Measurements from ENCODE around the gene TBC1D32. TPM values are rescaled to one million over a fixed set of nuclear protein-coding genes. Genes with fewer than 3 reads are reported as not detected.
"Not testable (repeated sequence)": the region's sequence is repeated elsewhere in the genome, so short reads cannot be mapped to it uniquely, and the experiment has no call there.

Gene TBC1D32
- polyA plus RNA-seq, 3 donors: 10.1 to 15.9 (median 15.1) TPM

DNA sequence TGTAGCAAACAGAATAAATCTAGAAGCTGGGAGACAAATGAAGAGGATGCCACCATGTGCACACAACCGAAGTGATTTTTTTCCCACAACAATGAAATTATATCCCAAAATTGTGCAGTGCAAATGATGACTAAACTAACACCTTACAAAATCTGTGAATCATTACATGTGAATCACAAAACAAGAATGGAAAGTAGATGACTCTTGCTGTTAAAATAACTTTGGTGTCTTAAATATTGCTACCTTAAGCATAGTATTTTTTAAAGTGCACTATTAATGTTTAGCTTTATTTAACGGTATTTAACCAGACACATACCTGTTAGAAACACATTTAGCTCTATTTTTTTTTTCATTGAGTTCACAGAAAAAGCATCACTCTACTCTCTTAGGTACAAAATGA, 190.8 kb downstream of the TBC1D32 start:
- DNase-seq: no peak

DNA sequence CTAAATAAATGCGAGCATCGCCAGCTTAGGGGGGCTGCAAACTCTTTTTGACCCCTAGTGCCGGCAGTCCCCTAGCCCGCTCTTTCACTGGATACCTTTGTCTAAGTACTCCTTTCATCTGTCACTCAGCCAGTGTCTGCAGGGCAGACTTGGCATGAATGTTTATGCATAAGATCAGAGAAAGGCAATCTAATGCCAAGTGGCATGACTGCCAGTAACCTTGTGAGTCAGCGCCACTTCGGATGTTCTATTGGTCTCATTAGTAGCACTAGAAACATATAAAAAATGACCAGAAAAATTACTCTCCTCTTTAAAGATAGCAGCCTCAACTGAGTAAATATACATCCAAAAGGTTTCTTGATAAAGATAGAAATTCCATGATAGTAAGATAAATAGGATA, 192.2 kb downstream of the TBC1D32 start:
- no peak for DNase-seq

DNA sequence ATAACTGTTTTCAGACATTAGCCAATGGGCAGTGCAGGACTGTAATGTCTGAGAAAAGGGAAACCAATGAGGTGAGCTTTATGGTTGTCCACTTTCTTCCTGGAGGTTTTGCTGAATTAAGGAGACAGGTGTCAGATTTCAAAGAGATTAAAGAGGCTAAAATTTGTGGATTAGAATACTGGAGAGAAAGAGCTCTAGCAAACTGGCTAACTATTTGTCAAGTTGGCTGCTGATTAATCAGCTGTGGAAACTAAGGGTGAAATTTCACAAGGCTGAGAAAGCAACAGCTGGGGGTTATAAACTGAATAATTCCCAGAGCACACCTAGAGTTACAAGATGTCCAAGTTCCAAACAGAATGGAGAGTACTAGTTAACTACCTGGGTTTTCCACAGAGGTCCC, 198.9 kb downstream of the TBC1D32 start:
- no peak for DNase-seq

DNA sequence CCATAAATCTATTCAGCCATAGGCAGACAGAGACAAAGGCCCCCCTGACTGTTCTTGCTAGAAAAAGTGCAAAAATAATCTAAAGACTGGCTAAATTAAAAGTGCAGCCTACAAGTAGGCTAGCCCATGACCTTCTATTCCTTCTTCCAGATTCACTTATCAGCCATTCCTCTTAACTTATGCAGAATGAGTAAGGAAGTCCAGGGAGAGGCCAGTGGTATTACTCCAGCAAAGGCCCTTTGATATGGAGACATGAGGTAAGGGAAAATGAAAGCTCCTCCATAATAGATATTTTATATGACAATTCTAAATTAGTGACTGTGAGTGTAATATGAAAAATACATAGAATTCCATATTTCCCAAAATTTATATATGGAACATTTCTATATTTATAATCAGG, 199.4 kb downstream of the TBC1D32 start:
- DNase-seq: no peak

DNA sequence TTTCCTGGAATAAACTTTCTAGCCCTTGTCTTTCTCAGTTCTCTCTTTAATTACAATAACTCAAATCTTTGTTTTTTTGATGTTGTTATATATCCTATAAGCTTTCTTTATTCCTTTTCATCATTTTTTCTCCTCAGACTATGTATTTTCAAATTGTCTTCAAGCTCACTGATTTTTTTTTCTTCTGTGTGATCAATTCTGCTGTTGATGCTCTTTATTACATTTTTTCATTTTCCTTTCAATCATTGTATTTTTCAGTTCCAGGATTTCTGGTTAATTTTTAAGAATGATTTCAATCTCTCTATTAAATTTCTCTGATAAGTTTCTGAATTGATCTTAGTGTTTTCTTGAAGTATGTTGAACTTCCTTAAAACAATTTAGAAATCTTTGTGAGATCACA, 209.7 kb downstream of the TBC1D32 start:
- no peak for DNase-seq

DNA sequence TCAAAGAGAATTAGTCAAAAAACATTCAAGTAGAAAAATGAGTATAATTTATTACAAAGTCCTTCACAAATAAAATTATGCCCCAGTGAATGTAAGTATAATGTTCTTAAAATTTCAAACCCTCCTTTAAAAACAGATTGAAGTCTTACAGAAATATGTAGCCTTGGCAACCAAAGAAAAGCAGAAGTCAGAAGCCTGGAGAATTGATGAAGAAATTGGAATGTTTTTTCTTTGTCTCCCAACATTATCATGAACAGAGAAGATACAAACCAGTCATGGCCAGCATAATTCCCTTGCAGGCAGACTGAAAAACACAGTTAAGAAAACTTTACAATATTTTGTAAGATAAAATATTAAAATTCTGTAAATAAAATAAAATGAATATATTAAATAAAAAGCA, 221.9 kb downstream of the TBC1D32 start:
- DNase-seq: no peak

DNA sequence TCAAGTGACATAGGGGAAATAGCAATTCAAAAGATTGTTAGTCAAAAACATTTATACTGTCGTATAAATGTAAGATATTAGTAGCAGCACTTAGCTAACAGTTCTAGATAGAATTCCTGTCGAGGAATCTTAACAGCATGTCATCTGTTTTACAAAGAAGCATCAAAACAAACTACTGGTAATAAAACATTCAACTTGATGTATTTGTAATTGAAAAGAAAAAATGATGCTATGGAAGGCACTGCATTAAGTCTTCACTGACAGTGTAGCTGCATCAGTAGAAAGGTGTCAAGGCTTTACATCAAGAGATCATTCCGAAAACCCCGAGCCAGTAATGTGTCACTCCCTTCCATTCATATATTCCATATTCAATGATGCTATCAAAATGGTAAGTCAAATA, 223.5 kb downstream of the TBC1D32 start:
- no peak for DNase-seq

DNA sequence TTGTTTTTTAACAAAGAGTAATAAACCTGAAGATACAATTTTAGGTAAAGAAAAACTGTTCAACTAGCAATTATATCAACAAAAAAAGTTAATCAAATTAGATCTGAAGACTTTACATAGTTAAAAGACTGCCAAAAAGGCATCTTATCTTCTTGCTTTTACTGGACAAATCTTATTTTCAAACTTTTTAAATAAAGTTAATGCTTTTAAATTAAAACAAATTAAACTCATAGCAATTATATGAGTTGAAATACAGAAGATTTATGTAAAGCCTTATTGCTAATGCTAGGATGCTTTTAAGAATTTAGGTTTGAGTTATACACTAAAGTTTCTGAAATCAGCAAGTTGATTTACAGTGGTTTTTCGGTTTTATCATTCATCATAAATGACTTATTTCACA, 227.3 kb downstream of the TBC1D32 start:
- no peak for DNase-seq

DNA sequence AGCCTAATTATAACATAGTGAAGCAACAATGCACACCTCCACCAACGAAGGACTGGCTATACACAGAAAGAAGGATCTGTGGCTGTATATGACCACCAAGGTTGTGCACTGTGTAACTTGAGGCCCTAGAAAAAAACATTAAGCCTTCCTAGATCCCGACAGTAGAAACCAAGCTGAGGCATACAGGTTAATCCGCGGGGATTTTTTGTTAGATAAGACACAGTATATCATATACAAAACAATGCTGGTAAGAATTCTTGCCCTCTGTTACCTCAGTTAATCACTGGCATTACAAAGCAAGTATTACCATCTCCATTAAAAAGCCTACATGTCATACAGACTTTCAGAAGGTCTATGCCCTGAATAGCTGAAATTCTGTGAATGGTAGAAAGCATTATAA, 228.8 kb downstream of the TBC1D32 start:
- DNase-seq: no peak

DNA sequence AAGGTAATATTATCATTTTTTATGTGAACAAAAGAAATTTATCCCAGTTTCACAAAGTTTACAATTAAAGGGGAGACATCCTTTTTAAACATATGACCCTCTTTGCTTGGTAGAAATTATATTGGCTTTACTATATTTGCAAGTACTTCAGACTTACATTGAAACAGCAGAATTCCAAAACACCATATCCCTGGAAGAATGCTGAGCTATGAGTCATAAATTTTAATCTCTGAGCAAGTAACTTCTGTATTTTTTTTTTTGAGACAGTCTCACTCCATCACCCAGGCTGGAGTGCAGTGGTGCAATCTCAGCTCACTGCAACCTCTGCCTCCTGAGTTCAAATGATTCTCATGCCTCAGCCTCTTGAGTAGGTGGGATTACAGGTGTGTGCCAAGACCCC, 240.4 kb downstream of the TBC1D32 start:
- no peak for DNase-seq

DNA sequence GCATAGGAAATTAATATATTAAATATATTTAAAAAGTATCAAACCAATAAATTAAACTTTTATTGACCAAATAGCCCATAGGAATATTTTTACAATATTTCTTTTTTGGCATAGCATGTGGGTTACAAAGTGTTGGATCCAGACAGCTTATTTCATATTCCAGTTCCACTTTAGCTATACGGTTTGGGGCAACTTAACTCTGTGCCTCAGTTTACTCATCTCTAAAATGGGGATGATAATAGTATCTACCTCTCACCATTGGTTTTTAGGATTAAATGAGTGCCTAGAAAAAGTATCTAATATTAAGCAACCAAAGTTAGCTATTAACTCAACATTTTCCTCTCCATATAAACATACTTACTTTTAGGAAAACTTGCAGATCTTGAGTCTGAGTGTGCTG, 243.8 kb downstream of the TBC1D32 start:
- no peak for DNase-seq

DNA sequence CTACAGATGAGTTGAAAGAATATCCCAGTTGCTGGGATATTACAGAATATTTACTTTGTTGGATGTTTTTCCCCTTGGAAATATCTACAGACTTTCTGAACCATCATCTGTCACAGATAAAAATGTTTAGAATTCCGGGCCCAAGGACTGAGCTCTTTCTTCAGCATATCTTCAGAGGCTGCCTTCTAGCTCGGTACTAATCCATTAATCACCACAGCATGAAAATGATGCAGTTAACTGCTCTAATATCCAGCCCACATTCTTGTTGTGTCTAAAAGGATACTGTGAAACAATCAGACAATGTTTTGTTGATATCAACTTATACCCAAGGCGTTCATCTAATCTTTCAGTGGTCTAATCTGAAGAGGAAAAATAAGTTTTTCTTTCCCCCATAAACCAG, 247.4 kb downstream of the TBC1D32 start:
- DNase-seq: no peak

DNA sequence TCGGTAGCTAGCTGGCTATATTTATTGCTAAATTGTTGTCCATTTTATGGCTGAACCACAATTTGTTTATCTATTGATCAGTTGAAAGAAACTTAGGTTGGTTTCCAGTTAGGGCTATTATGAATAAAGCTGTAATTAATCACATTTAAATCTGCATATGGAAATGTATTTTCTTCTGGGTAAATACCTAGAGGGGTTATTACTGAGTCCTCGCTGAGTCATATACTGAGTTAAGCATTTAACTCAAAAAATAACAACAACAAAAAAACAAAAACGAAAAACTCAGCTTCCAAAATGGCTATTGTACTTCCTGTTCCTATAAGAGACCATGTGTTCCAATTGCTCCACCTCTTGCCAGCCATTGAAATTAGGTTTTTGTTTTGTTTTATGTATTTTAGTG, 258.2 kb downstream of the TBC1D32 start:
- DNase-seq: no peak

DNA sequence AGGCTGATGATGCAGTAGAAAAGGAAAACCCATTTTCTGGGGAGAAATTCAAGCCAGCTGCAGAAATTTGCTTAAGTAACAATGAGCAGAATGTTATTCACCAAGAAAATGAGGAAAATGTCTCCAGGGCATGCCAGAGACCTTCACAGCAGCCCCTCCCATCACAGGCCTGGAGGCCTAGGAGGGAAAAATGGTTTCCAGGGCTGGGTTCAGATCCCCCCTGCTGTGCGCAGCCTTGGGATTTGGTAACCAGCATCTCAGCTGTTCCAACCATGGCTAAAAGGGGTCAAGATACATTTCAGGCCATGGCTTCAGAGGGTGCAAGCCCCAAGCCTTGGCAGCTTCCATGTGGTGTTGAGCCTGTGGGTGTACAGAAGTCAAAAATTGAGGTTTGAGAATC, 265.5 kb downstream of the TBC1D32 start:
- not testable (repeated sequence) for DNase-seq

DNA sequence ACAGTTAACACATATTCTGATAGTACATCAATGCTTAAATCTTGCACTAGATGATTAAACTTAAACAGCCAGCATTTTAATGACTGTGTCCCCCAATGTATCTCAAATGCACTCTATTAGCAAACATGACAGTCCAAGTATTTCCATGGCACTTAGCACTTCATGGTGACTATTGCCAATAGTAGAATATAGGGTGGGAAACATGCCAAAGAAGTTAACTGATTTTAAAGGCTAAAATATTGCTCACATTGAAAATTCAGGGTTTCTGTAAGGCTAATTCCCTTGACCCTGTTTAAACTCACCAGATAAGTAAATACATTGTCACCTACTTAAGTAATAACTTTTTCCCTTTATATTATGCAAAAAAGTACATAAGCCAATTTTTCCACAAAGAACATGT, 266.9 kb downstream of the TBC1D32 start:
- no peak for DNase-seq

DNA sequence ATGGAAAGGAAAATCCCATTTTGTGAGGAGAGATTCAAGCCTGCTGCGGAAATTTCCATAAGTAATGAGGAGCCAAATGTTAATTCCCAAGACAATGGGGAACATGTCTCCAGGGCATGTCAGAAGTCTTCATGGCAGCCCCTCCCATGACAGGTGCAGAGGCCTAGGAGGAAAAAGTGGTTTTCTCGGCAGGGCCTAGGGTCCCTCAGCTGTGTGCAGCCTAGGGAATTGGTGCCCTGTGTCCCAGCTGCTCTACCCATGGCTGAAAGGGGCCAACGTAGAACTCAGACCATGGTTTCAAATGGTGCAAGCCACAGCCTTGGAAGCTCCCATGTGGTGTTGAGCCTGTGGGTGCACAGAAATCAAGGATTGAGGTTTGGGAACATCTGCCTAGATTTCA, 269.9 kb downstream of the TBC1D32 start:
- DNase-seq: no peak

DNA sequence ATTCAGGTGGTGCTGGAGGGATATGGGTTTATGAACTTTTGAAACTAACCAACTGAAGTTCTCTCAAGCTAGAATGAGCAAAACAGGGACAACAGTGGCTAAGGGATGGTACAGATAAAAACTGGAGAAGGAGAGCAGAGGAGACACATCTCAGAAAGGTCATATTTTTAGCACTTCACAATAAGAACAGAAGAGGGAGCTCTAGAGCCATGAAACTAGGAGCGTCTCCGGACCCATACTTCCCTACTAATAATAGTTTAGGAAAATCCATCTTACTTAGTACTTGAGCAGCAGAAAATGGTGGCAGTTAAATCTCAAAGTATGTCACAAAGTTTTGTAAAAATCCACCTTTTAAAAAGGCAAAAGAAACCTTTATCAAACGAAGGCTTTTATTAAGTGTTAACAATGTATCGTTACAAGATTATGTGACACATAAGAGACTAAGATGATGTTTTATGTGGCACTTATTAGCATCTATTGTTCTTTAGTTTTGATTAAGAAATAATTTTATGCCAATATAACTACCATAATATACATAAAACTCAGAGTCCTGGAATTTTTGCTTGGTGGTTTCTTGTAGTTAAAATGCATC, 278.6 kb downstream of the TBC1D32 start:
- peak; percentile 35 for DNase-seq

DNA sequence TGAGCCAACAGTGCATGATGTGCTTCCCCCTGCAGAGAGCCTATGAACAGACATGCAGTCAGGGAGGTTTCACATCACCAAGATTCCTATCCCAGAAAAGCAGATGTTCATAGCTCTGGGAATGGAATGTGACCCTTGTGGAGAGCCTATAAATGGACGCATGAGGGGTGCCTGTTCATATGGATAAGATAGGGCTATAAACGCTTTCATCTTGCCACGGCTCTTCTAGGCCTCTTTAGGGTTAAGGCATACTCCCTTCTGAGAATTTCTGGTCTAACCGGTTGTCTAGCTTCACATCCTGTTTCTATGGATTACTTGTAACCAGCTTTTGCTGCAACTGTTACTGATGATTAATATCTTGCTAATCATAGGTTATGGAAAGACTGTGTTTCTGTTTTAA, 285.7 kb downstream of the TBC1D32 start:
- DNase-seq: not testable (repeated sequence)

DNA sequence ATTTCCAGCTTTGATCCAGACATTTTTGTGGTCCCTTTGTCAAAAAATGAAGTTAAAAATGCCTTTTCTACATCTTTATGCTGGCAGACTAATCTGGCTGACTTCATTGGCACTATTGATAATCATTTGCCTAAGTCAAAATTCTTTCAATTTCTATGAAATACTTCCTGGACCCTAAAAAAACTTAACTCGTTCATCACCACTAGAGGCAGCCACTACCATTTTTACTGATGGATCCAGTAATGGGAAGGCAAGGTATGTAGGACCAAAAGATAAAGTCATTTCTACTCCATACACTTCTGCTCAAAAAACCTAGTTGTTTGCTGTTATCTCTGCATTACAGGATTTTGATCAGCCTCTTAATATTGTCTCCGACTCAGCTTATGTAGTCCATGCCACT, 289.4 kb downstream of the TBC1D32 start:
- not testable (repeated sequence) for DNase-seq

DNA sequence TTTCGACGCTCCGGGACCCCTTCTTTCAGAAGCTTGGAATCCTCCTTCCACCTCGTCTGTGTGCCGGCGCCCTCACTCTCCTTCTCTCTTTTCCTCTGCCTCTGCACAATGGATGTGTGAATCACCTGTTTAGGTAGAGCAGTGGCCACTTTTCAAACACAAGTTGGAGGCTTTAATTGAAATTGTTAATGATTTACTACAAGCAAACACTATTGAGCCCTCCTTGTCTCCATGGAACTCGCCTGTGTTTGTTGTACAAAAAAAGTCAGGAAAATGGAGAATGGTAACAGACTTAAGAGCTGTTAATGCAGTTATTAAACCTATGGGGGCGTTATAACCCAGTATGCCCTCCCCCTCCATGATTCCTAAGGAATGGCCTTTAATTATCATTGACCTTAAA, 290.6 kb downstream of the TBC1D32 start:
- DNase-seq: not testable (repeated sequence)

DNA sequence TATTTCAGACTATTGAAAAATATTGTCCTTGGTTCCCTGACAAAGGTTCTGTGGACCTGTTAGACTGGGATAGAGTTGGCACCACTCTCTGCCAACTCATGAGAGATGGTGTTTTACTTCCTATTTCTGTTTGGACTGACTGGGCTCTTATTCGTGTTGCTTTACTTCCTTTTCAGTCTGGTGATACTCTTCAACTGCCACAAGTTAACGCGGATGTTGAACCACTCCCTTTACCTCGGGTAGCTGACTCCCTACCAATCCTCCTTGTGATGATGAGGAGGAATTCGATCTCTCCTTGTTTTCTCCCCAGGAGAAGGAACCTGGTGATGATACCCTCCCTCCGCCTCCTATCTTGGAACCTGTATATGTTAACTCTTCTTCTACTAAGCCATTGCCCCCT, 291.1 kb downstream of the TBC1D32 start:
- DNase-seq: not testable (repeated sequence)

DNA sequence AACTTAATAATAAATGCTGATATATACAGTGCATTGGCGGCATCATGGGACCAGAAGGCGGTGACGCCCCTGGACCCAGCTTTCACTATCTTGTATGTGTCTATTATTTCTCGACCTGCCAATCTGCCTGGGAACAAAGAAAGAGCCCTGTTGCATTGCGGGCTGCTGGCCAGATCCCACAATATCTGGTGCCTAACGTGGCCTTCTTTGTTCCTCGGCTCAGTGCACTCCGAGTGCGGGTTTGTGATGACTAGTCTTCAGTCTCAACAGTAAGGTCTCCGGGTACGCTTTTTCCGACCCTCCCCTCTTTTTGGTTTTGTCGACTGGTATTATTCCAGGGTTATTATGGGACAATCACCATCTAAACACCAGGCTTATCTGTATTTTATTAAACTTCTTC, 291.5 kb downstream of the TBC1D32 start:
- no peak for DNase-seq

DNA sequence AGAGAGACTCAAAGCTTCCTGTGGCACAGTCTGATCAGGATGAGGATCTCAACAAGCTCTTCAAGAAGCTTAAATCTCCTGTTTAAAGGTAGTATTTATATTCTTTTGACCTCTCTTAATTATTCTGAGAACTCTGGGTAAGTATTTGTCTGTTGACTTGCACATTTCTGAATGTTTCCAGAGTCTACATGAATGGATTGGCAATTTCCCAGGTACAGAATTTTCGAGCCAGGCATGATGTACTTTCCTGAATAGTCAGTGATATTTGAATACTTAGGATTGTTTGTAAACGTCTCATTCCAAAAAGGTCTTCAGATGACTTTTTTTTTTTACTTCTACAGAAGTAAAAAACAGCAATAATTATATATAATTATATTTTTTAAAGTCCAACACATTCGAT, 293.4 kb downstream of the TBC1D32 start:
- no peak for DNase-seq

DNA sequence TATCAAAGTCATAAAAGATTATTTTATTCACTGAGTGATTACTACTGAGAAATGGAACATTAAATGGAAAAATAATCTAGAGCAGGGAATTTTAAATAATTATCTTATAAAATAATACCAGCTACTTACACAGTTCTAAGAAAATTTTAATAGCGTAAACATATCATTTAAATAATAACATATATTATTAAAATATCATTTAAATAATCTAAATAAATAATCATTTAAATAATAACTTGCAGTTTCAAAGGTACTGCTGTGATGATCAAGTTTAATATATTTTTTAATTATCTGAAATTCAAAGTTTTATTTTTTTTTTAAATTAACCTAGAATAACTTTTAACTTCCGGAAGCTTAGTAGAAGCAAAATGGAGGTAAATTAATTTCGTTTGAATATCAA, 301.2 kb downstream of the TBC1D32 start:
- DNase-seq: no peak
